ENCODE data around the gene PEX16.

PEX16 gene

DNA sequence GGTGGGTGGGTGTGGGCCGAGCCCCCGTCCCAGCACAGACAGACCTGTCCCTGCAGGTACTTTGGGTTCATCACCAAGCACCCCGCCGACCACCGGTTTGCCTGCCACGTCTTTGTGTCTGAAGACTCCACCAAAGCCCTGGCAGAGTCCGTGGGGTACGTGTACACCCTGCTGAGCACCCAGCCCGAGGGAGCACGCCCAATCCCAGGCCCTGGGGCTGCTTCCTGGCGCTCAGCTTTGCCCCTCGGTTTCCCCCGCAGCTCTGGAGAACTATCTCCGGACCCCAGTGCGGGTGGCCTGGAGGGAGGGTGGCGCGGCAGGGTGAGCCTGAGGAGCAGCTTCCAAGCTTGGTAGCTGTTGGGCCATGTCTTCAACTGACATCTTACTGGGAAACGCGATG, 12.6 kb downstream of the PEX16 start:
- Histone ChIP-seq H3K9me2 (replicated peaks; ENCODE audit: control insufficient read depth, low read length) (no peaks in the 10 kb centered on the region), H3K4me3 (ENCODE audit: low read length) (no peak overlapping the region), H3K27me3 (ENCODE audit: control insufficient read depth, low read length) (peaks cover 17% of the 10 kb centered on the region), H3K9me3 (ENCODE audit: control insufficient read depth, insufficient read depth, low read length) (no peaks in the 10 kb centered on the region), H3K79me2 (ENCODE audit: control insufficient read depth, low read length) (no peaks in the 10 kb centered on the region), H3K27ac (ENCODE audit: low read depth, low read length) (no peak overlapping the region), H3K4me1 (ENCODE audit: control insufficient read depth, low read length) (peaks cover 7% of the 10 kb centered on the region), H4K20me1 (ENCODE audit: control insufficient read depth, insufficient read depth, low read depth, low read length) (no peaks in the 10 kb centered on the region), H3K36me3 (ENCODE audit: control insufficient read depth, low read length) (peaks cover 8% of the 10 kb centered on the region; the same call in 1 of the 2 replicates), H3K4me2 (ENCODE audit: low read length) (no peak overlapping the region), H3F3A (ENCODE audit: control insufficient read depth, insufficient read depth) (no peaks in the 10 kb centered on the region)
- no peak for TF ChIP-seq EZH2phosphoT487 (IDR thresholded peaks at IDR 0.05; ENCODE audit: borderline replicate concordance, low read length)
- TF ChIP-seq, protein P1, sequence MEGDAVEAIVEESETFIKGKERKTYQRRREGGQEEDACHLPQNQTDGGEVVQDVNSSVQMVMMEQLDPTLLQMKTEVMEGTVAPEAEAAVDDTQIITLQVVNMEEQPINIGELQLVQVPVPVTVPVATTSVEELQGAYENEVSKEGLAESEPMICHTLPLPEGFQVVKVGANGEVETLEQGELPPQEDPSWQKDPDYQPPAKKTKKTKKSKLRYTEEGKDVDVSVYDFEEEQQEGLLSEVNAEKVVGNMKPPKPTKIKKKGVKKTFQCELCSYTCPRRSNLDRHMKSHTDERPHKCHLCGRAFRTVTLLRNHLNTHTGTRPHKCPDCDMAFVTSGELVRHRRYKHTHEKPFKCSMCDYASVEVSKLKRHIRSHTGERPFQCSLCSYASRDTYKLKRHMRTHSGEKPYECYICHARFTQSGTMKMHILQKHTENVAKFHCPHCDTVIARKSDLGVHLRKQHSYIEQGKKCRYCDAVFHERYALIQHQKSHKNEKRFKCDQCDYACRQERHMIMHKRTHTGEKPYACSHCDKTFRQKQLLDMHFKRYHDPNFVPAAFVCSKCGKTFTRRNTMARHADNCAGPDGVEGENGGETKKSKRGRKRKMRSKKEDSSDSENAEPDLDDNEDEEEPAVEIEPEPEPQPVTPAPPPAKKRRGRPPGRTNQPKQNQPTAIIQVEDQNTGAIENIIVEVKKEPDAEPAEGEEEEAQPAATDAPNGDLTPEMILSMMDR (IDR thresholded peaks at IDR 0.05; ENCODE audit: low read depth, low read length, poor library complexity, severe bottlenecking): no peak

DNA sequence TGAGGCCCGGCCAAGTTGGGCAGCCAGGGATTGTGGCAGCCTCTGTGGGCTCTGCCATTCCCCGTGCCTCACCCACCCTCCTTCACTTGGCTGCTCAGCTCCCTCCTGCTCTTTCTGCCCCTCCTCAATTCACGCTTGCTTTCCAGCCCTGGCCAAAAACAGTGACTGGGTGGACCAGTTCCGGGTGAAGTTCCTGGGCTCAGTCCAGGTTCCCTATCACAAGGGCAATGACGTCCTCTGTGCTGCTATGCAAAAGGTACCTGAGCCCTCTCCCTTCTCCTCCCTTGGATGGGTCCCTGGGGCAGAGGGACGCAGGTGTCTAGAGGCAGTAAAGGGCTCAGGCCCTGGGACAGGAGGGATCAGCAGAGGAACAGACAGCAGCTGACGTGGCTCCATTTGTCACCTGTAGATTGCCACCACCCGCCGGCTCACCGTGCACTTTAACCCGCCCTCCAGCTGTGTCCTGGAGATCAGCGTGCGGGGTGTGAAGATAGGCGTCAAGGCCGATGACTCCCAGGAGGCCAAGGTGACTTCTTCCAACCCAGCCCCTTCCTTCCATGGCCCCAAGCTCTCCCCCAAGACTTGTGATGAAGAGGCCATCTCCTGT, 13.3 kb downstream of the PEX16 start:
- Histone ChIP-seq H3K9me3 (ENCODE audit: control insufficient read depth, insufficient read depth, low read length) (no peaks in the 10 kb centered on the region), H3K36me3 (ENCODE audit: control insufficient read depth, low read length) (peaks cover 2% of the 10 kb centered on the region; the same call in 1 of the 2 replicates), H3F3A (ENCODE audit: control insufficient read depth, insufficient read depth) (no peaks in the 10 kb centered on the region), H3K27me3 (ENCODE audit: control insufficient read depth, low read length) (peaks cover 20% of the 10 kb centered on the region), H3K4me1 (ENCODE audit: control insufficient read depth, low read length) (peaks cover 10% of the 10 kb centered on the region), H3K4me2 (ENCODE audit: low read length) (no peak overlapping the region), H3K79me2 (ENCODE audit: control insufficient read depth, low read length) (no peaks in the 10 kb centered on the region), H3K4me3 (ENCODE audit: low read length) (no peak overlapping the region), H3K9me2 (replicated peaks; ENCODE audit: control insufficient read depth, low read length) (no peaks in the 10 kb centered on the region), H3K27ac (ENCODE audit: low read depth, low read length) (no peak overlapping the region), H4K20me1 (ENCODE audit: control insufficient read depth, insufficient read depth, low read depth, low read length) (no peaks in the 10 kb centered on the region)
- TF ChIP-seq, protein P1 (IDR thresholded peaks at IDR 0.05; ENCODE audit: low read depth, low read length, poor library complexity, severe bottlenecking): no peak
- no peak for TF ChIP-seq EZH2phosphoT487 (IDR thresholded peaks at IDR 0.05; ENCODE audit: borderline replicate concordance, low read length)

DNA sequence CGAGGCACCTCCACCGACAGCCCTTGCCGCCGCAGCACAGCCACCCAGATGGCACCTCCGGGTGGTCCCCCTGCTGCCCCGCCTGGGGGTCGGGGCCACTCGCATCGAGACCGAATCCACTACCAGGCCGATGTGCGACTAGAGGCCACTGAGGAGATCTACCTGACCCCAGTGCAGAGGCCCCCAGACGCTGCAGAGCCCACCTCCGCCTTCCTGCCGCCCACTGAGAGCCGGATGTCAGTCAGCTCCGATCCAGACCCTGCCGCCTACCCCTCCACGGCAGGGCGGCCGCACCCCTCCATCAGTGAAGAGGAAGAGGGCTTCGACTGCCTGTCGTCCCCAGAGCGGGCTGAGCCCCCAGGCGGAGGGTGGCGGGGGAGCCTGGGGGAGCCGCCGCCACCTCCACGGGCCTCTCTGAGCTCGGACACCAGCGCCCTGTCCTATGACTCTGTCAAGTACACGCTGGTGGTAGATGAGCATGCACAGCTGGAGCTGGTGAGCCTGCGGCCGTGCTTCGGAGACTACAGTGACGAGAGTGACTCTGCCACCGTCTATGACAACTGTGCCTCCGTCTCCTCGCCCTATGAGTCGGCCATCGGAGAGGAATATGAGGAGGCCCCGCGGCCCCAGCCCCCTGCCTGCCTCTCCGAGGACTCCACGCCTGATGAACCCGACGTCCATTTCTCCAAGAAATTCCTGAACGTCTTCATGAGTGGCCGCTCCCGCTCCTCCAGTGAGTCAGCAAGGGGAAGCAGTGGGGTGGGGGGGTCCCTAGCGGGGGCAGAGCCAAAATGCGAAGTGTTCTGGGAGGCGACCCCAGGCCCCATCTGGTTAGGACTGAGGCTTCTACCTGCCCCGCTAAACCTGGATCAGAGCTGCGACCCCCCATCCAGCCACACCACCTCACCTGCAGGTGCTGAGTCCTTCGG, 15.0 kb downstream of the PEX16 start:
- Histone ChIP-seq H3K79me2 (ENCODE audit: control insufficient read depth, low read length) (no peaks in the 10 kb centered on the region), H3K36me3 (ENCODE audit: control insufficient read depth, low read length) (no peaks in the 10 kb centered on the region)

More for the DNA sequence above, 15.0 kb downstream of the PEX16 start:
- no peaks in the 10 kb centered on the region for H3F3A ChIP-seq (ENCODE audit: control insufficient read depth, insufficient read depth)
- H3K27me3 ChIP-seq (ENCODE audit: control insufficient read depth, low read length): peaks cover 36% of the 10 kb centered on the region
- H3K9me3 ChIP-seq (ENCODE audit: control insufficient read depth, insufficient read depth, low read length): no peaks in the 10 kb centered on the region
- TF ChIP-seq, protein P1 (IDR thresholded peaks at IDR 0.05; ENCODE audit: low read depth, low read length, poor library complexity, severe bottlenecking): no peak
- TF ChIP-seq EZH2phosphoT487 (IDR thresholded peaks at IDR 0.05; ENCODE audit: borderline replicate concordance, low read length): no peak
- H4K20me1 ChIP-seq (ENCODE audit: control insufficient read depth, insufficient read depth, low read depth, low read length): no peaks in the 10 kb centered on the region
- H3K4me1 ChIP-seq (ENCODE audit: control insufficient read depth, low read length): peaks cover 18% of the 10 kb centered on the region
- no peak overlapping the region for H3K4me2 ChIP-seq (ENCODE audit: low read length)
- no peaks in the 10 kb centered on the region for H3K9me2 ChIP-seq (replicated peaks; ENCODE audit: control insufficient read depth, low read length)
- no peak overlapping the region for H3K27ac ChIP-seq (ENCODE audit: low read depth, low read length)
- H3K4me3 ChIP-seq (ENCODE audit: low read length): no peak overlapping the region
